ENCODE data around the gene IFT43.

IFT43 gene

GRCh38 chr14:76112889-76113624, 127.5 kb downstream of the IFT43 start:
- DNase-seq (ENCODE audit: low spot score), result no peak

- DNase-seq (ENCODE audit: low spot score), result no peak
These were observed 128.1 kb downstream of the IFT43 start for GRCh38 chr14:76113691-76114090.

GRCh38 chr14:76115010-76115422, 129.5 kb downstream of the IFT43 start:
- no peak for DNase-seq (ENCODE audit: low spot score)

- no peak for DNase-seq (ENCODE audit: low spot score)
These were observed 132.4 kb downstream of the IFT43 start for GRCh38 chr14:76117789-76118484.

- DNase-seq (ENCODE audit: low spot score), result no peak
These were observed 133.0 kb downstream of the IFT43 start for GRCh38 chr14:76118594-76118993.

GRCh38 chr14:76121089-76121748, 135.7 kb downstream of the IFT43 start:
- DNase-seq (ENCODE audit: low spot score), result no peak

- no peak for DNase-seq (ENCODE audit: low spot score)
These were observed 138.1 kb downstream of the IFT43 start for GRCh38 chr14:76123426-76124225.

GRCh38 chr14:76125511-76125910, 139.9 kb downstream of the IFT43 start:
- DNase-seq (ENCODE audit: low spot score), result no peak

- DNase-seq (ENCODE audit: low spot score), result no peak
These were observed 140.5 kb downstream of the IFT43 start for GRCh38 chr14:76126076-76126475.

GRCh38 chr14:76129851-76130576, 144.5 kb downstream of the IFT43 start:
- no peak for DNase-seq (ENCODE audit: low spot score)

- DNase-seq (ENCODE audit: low spot score), result no peak
These were observed 145.8 kb downstream of the IFT43 start for GRCh38 chr14:76131071-76131965.

GRCh38 chr14:76133103-76133502, 147.5 kb downstream of the IFT43 start:
- DNase-seq (ENCODE audit: low spot score), result peak; percentile 27
